SJCRH30 (cell line): ENCODE data around the gene SPIB. TPM values are rescaled to one million over a fixed set of nuclear protein-coding genes. Genes with fewer than 3 reads are reported as not detected.
A peak's percentile ranks its signal among the peaks of the same experiment; 100 is the strongest.
"Not testable (repeated sequence)": the region's sequence is repeated elsewhere in the genome, so short reads cannot be mapped to it uniquely, and the experiment has no call there.

Source experiments
- DNase-seq, 2 experiments: peaks; one replicate each; pipeline ENCODE4 v3.0.0-alpha.2; 2015 to 2020
- H3K27ac ChIP-seq: fragments of 250-450 bp; sonication (Bioruptor Pico); 2 replicates; pipeline ENCODE4 v1.5.1; 2020; ENCODE audit warnings: mild to moderate bottlenecking, moderate library complexity
- H3K27me3 ChIP-seq: fragments of 250-450 bp; sonication (Bioruptor Pico); 2 replicates; pipeline ENCODE4 v1.5.1; 2020; ENCODE audit warnings: mild to moderate bottlenecking, moderate library complexity
- H3K36me3 ChIP-seq: fragments of 250-450 bp; sonication (Bioruptor Pico); 2 replicates; pipeline ENCODE4 v1.5.1; 2020; ENCODE audit warnings: mild to moderate bottlenecking, moderate library complexity
- H3K4me1 ChIP-seq: fragments of 250-450 bp; sonication (Bioruptor Pico); 2 replicates; pipeline ENCODE4 v1.5.1; 2020; ENCODE audit warnings: mild to moderate bottlenecking, moderate library complexity
- H3K4me3 ChIP-seq: fragments of 250-450 bp; sonication (Bioruptor Pico); 2 replicates; pipeline ENCODE4 v1.5.1; 2020; ENCODE audit warnings: mild to moderate bottlenecking, moderate library complexity
- H3K9me3 ChIP-seq: fragments of 250-450 bp; sonication (Bioruptor Pico); replicated peaks from 2 replicates; pipeline ENCODE4 v1.5.1; 2020; ENCODE audit warnings: mild to moderate bottlenecking, moderate library complexity
- total RNA-seq: library from RNA; depleted of rRNA; stranded (reverse); fragments of >200 nt; shearing (Covaris generic); gene quantifications from 2 replicates; pipeline ENCODE4 v1.2.3, GENCODE V29; 2014

SPIB gene
- total RNA-seq, 1 experiment from 2014 or later = 0.83 TPM

DNA sequence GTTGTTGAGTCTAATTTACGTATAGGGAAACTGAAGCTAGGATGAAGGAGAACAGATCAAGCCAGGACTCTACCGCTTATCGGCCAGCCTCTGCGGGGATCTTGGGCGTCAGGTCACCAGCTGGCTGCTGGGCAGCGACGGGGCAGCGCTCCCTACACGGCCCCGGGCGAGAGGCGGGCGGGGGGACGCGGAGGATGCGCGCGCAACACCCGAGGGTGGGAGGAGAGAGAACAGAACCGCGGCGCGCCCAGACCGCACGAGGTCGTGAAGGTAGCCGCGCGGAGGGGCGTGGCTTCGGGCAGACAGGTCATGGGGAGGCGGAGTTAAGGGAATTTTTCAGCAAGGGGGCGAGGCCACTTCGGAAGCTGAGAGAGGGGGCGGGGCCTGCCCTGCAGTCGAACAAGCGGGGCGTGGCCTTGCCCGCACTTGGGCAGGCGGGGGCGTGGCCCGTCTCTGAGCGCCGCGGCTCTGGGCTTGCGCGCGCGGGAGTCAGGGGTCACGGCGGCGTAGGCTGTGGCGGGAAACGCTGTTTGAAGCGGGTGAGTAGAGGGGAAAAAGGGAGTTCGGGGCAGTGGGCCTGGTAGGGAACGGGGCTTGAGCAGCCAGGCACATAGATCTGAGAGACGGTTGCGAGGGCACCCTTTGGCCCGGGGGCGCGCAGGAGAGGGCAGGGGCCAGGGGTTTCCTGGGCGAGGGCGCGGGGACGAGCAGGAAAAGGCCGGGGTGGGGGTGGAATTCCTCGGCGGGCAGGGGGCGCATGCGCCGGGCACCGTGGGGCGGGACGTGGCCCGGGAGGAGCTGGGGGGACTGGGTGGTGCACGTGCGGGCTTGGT is 34.7 kb upstream of the SPIB start, which contains the start of gene POLD1:
TSS of gene POLD1 (plus strand) at position 496 of the 833 bp plus-strand sequence. CDS start 14,505 bp downstream, outside the sequence.
- DNase-seq = peak; percentile 98
- peak within 1 kb of the TSS; percentile 73 for H3K4me3 ChIP-seq
- H3K4me1 ChIP-seq = no peaks in the 10 kb centered on the region
- peaks cover 19% of the 10 kb centered on the region for H3K36me3 ChIP-seq
- H3K9me3 ChIP-seq = no peaks in the 10 kb centered on the region
- peak within 1 kb of the TSS; percentile 83 for H3K27ac ChIP-seq
- no peaks in the 10 kb centered on the region for H3K27me3 ChIP-seq

DNA sequence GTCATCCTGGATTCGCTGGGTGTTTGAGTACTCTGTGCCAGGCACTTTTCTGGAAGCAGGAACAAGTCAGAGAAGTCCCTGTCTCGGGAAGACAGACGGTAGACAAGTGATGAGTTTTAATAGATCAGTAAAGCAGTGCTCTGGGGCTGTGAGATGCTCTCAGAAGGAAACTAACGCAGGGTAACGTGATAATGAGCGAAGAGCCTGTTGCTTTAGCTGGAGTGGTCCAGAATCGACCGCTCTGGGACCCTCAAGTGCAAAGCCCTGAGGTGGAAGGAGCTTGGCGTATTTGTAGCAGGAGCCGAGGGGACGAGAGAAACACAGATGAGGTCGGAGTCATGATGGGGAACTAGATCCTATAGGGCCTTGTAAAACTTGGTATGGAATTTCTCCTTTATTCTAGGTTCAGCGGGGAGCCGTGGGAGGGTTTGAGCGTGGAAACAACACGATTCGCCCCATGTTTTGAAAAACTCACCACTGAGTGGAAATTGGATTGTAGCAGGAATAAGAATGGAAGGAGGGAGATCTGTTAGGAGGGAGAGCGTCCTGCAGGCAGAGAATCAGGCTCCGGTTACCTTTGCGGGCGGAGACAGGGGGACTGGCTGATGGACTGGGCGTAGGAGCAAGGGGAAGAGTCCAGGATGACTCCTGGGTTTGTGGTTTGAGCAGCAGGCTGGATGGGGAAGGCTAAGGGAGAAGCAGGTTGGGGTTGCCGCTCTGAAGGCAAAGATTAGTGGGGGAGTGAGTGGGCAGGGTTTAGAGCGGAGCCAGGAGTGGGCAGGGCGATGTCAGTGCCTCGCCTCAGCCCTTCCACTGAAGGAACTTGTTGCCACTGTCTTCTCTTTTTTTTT is 33.8 kb upstream of the SPIB start:
- peaks cover 19% of the 10 kb centered on the region for H3K36me3 ChIP-seq
- H3K4me3 ChIP-seq = peak overlapping the region; percentile 73
- peak in 1 of 2 experiments; percentile 42 for DNase-seq
- no peaks in the 10 kb centered on the region for H3K27me3 ChIP-seq
- H3K9me3 ChIP-seq = no peaks in the 10 kb centered on the region
- peak overlapping the region; percentile 83 for H3K27ac ChIP-seq
- H3K4me1 ChIP-seq = no peaks in the 10 kb centered on the region

DNA sequence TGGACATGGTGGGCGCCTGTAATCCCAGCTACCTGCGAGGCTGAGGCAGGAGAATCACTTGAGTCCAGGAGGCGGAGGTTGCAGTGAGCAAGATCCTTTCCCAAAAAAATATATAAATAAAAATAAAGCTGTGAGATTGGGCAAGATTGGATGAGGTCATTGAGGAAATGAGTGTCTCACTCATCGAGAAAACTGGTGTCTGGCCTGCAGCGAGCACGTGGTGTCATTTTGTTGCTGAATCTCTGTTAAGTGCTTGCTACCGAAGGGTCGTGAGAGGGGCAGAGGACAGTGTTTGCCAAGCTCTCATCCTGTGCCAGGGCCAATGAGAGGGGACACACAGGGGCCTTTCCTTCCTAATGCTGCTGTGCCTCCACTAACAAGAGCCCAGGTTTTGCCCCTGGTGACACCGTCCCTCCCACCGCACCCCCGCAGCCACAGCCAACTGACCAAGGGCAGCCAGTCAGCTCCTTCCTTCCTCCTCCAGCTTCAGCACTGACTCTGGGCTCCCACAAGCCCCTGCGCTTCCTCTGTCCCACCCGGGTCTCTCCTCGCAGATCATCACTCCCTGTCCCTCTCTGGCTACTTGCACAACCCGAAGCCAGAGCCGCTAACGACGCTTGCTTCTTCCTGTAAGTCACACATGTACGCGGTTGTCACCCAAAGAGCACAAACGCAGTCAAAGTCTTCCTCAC is 31.4 kb upstream of the SPIB start:
- H3K36me3 ChIP-seq = peaks cover 37% of the 10 kb centered on the region
- no peak for DNase-seq

DNA sequence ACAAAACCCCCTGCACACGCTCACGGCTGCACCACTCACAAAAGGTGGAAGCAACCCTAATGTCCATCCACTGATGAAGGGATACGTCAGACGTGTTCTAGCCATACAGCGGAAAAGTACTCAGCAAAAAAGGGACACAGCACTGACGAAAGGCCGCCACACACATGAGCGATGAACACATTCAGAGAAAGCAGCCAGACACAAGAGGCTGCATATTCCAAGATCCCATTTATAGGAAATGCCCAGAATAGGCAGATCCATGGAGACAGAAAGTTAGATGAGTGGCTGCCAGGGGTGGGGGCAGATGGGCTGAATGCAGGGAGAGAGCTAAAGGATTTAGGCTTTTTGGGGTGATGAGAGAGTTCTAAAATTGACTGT is 30.9 kb upstream of the SPIB start:
- H3K4me3 ChIP-seq = no peak overlapping the region
- H3K9me3 ChIP-seq = no peaks in the 10 kb centered on the region
- no peaks in the 10 kb centered on the region for H3K4me1 ChIP-seq
- no peak overlapping the region for H3K27ac ChIP-seq
- DNase-seq = no peak
- H3K27me3 ChIP-seq = no peaks in the 10 kb centered on the region
- peaks cover 42% of the 10 kb centered on the region for H3K36me3 ChIP-seq

More for the DNA sequence above, 31.4 kb upstream of the SPIB start:
- H3K4me1 ChIP-seq = no peaks in the 10 kb centered on the region
- no peak overlapping the region for H3K27ac ChIP-seq
- H3K4me3 ChIP-seq = no peak overlapping the region
- no peaks in the 10 kb centered on the region for H3K9me3 ChIP-seq
- H3K27me3 ChIP-seq = no peaks in the 10 kb centered on the region

DNA sequence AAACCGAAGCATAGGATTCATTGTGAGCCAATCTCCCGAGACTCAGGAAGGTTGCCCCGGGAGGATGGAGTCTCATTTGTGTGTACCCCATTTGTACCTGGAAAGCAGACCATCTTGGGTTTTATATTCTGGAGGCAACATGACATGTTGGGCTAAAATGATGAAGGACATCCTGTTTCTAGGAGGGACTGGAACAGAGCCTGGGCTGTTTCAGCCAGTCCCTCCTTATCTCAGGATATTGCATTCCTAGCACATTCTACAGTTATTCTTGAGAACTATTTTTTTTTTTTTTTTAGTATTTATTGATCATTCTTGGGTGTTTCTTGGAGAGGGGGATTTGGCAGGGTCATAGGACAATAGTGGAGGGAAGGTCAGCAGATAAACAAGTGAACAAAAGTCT is 28.4 kb upstream of the SPIB start:
- not testable (repeated sequence) for H3K4me3 ChIP-seq, DNase-seq, H3K27ac ChIP-seq, H3K9me3 ChIP-seq, H3K27me3 ChIP-seq, H3K4me1 ChIP-seq
- H3K36me3 ChIP-seq = peaks cover 55% of the 10 kb centered on the region

DNA sequence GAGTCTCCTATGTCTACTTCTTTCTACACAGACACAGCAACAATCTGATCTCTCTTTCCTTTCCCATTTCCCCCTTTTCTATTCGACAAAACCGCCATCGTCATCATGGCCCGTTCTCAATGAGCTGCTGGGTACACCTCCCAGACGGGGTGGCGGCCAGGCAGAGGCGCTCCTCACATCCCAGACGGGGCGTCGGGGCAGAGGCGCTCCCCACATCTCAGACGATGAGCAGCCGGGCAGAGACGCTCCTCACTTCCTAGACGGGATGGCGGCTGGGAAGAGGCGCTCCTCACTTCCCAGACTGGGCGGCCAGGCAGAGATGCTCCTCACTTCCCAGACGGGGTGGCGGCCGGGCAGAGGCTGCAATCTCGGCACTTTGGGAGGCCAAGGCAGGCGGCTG is 27.8 kb upstream of the SPIB start:
- H3K4me1 ChIP-seq, H3K4me3 ChIP-seq: not testable (repeated sequence)
- peaks cover 55% of the 10 kb centered on the region for H3K36me3 ChIP-seq

DNA sequence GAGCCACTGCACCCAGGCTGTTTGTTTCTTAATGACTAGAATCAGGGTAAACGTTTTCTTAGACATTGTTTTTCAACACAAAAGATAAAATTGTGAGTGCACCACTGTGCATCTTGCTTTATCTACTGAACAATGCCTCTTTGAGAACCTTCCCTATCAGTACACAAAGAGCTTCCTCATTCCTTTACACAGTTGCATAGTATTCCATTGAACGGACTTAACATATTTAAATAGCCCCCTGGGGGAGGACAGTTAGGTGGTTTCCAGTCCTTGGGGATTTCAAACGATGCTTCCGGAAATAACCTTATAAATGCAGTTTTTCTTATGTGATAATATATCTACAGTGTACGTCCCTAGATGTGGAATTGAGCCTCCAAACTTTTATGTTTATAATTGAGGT is 26.0 kb upstream of the SPIB start:
- H3K27ac ChIP-seq = no peak overlapping the region
- no peaks in the 10 kb centered on the region for H3K9me3 ChIP-seq
- H3K27me3 ChIP-seq = no peaks in the 10 kb centered on the region
- no peak overlapping the region for H3K4me3 ChIP-seq
- DNase-seq = no peak
- no peaks in the 10 kb centered on the region for H3K4me1 ChIP-seq
- H3K36me3 ChIP-seq = peaks cover 40% of the 10 kb centered on the region

More for the DNA sequence above, 27.8 kb upstream of the SPIB start:
- H3K9me3 ChIP-seq, H3K27ac ChIP-seq, H3K27me3 ChIP-seq, DNase-seq: not testable (repeated sequence)

DNA sequence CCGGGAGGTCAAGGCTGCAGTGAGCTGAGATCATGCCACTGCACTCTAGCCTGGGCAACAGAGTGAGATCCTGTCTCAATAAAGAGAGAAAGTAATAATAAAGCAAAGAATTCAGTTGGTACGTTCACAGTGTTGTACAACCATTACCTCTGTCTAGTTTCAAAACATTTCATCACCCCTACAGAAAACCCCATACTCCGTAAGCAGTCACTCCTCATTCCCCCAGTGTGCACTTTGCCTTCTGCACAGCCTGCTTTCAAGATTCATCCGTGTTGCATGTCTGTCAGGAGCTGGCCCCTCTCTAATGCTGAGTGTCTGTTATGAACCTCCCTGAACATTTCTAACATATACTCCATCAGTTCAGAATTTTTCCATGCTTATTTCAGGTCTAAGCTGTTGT is 25.1 kb upstream of the SPIB start:
- Histone ChIP-seq H3K27me3 (no peaks in the 10 kb centered on the region), H3K27ac (no peak overlapping the region)

DNA sequence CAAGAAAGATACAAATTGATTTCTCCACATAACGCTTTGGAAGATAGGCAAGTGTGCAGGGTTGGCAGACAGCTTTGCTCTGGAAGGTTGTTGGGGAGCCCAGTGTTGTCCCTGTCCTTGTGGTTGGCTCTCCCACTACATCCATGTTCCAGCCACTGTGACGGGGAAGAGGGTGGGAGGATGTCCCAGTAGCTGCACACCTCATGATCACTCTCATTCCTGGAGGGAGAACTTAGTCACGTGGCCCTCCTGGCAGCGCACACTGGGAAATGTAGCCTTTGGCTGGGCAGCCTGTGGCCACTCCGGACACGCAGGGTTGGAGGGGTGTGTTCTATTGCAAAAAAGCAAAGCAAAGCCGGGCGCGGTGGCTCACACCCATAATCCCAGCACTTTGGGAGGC is 24.7 kb upstream of the SPIB start:
- Histone ChIP-seq H3K9me3 (no peaks in the 10 kb centered on the region), H3K27ac (no peak overlapping the region), H3K27me3 (no peaks in the 10 kb centered on the region), H3K4me1 (no peaks in the 10 kb centered on the region), H3K36me3 (peaks cover 38% of the 10 kb centered on the region), H3K4me3 (no peak overlapping the region)
- no peak for DNase-seq

More for the DNA sequence above, 25.1 kb upstream of the SPIB start:
- H3K4me1 ChIP-seq = no peaks in the 10 kb centered on the region
- no peaks in the 10 kb centered on the region for H3K9me3 ChIP-seq
- no peak overlapping the region for H3K4me3 ChIP-seq
- H3K36me3 ChIP-seq = peaks cover 36% of the 10 kb centered on the region
- no peak for DNase-seq

DNA sequence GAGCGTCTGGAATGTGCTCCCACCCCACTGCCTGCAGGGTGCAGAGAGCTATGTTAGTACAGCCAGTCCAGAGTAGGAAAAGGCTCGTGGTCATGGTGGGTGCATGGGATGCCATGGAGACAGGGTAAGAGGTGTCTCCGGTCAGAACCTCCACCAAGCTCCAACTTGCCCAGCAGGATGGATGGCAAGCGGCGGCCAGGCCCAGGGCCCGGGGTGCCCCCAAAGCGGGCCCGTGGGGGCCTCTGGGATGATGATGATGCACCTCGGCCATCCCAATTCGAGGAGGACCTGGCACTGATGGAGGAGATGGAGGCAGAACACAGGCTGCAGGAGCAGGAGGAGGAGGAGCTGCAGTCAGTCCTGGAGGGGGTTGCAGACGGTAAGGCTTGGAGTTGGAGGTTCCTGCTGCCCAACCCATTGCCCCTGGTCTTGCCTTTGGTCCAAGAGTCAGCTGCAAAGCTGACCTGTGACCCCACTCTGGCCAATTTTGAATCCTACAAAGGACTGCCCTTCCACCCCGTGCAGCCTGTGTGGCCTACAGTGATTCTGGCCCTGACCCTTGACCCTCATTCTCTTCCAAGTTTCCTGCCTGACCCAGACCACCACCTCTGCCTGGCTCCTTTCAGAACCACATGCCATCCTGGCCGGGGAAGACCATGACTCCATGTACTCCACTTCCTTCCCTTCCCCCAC is 19.9 kb upstream of the SPIB start:
- H3K36me3 ChIP-seq = peaks cover 28% of the 10 kb centered on the region
- no peaks in the 10 kb centered on the region for H3K4me1 ChIP-seq
- no peak overlapping the region for H3K4me3 ChIP-seq
- no peaks in the 10 kb centered on the region for H3K27me3 ChIP-seq
- no peak overlapping the region for H3K27ac ChIP-seq
- no peak for DNase-seq
- no peaks in the 10 kb centered on the region for H3K9me3 ChIP-seq

DNA sequence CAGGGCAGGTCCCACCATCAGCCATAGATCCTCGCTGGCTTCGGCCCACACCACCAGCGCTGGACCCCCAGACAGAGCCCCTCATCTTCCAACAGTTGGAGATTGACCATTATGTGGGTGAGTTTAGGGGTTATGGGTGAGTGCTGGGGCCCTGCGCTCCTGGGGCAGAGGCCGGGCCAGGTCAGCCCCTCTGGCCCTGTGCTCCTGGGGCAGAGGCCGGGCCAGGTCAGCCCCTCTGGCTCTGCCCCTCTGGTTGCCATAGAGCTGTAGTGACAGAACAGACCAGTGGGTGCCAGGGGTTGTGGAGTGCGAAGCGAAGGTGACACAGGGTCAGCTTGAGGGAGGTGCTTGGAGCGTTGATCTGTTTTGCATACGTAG is 19.4 kb upstream of the SPIB start:
- Histone ChIP-seq H3K4me1 (no peaks in the 10 kb centered on the region), H3K27ac (no peak overlapping the region), H3K9me3 (no peaks in the 10 kb centered on the region), H3K4me3 (no peak overlapping the region), H3K27me3 (no peaks in the 10 kb centered on the region), H3K36me3 (peaks cover 25% of the 10 kb centered on the region; the same call in 1 of the 2 replicates)
- no peak for DNase-seq

DNA sequence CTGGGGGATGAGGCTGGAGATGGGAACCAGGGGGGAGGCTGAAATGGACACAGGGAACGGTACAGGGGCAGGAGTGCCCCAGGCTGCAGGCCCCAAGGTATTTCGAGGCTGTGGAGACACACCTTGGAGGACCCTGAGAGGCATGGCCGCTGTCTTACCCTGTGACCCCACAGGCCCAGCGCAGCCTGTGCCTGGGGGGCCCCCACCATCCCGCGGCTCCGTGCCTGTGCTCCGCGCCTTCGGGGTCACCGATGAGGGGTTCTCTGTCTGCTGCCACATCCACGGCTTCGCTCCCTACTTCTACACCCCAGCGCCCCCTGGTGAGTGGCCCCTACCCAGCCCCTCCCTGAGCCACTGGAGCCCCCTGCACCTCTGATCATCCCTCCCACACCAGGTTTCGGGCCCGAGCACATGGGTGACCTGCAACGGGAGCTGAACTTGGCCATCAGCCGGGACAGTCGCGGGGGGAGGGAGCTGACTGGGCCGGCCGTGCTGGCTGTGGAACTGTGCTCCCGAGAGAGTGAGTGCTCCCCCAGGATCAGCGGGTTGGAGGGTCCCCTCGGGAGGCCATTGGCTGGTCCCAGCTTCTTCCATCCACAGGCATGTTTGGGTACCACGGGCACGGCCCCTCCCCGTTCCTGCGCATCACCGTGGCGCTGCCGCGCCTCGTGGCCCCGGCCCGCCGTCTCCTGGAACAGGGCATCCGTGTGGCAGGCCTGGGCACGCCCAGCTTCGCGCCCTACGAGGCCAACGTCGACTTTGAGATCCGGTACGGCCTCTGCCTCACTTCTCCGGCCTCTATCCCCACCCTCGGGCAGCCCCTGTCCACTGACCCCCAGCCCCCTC is 16.9 kb upstream of the SPIB start:
- no peak overlapping the region for H3K4me3 ChIP-seq
- no peaks in the 10 kb centered on the region for H3K4me1 ChIP-seq
- no peak for DNase-seq
- H3K36me3 ChIP-seq = peaks cover 34% of the 10 kb centered on the region; the same call in 1 of the 2 replicates
- H3K27ac ChIP-seq = no peak overlapping the region
- H3K9me3 ChIP-seq = no peaks in the 10 kb centered on the region
- no peaks in the 10 kb centered on the region for H3K27me3 ChIP-seq

DNA sequence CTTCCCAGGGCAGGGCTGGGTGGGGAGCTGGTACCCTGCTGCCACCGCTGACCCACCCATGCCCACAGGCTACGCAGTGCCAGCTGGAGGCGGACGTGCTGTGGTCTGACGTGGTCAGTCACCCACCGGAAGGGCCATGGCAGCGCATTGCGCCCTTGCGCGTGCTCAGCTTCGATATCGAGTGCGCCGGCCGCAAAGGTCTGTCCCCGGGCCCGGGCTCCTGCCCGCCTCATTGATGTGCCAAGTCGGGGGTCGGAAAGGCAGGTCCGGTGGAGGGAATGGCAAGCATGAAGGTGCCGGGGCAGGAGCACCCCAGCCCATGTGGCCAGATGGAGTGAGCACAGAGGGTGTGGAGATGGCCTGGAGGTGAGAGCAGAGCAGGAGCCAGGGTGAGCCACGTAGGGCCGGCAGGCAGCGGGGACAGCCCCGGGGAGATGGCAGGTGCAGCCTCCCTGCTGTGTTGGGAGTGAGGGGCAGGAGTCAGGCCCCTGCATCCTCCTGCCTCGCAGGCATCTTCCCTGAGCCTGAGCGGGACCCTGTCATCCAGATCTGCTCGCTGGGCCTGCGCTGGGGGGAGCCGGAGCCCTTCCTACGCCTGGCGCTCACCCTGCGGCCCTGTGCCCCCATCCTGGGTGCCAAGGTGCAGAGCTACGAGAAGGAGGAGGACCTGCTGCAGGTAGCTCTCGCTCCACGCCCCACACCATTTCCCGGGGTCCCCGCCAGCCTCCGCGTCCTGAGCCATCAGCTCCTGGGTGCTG is 16.0 kb upstream of the SPIB start:
- Histone ChIP-seq H3K36me3 (peaks cover 38% of the 10 kb centered on the region; the same call in 1 of the 2 replicates), H3K4me1 (no peaks in the 10 kb centered on the region), H3K27me3 (no peaks in the 10 kb centered on the region), H3K4me3 (no peak overlapping the region), H3K27ac (no peak overlapping the region), H3K9me3 (no peaks in the 10 kb centered on the region)
- DNase-seq = no peak
